K562 (cell line): ENCODE data around the gene SHB. TPM values are rescaled to one million over a fixed set of nuclear protein-coding genes. Genes with fewer than 3 reads are reported as not detected.
A peak's percentile ranks its signal among the peaks of the same experiment; 100 is the strongest.

Source experiments
- ATAC-seq: fragments of 200-7000 bp; cut with Tn5 transposase; 3 replicates; pipeline ENCODE4 v1.9.1; 2020; ENCODE audit warnings: moderate library complexity
- BruUV-seq: library from RNA; stranded (reverse); fragments of 400-500 nt; replicated peaks from 2 replicates; lab custom pipeline; 2021; lab: Mats Ljungman, UMichigan
- CTCF ChIA-PET: fragments of 300-600 bp; formaldehyde crosslinking; extraction: SDS; loops from one replicate; lab custom pipeline; 2021; ENCODE audit warnings: low intra/inter-chr PET ratio; lab: Yijun Ruan, JAX
- POLR2A ChIA-PET: fragments of 300-600, 350-650 bp; sonication (Branson Sonifier 250); formaldehyde crosslinking; extraction: SDS; loops from one replicate; lab custom pipeline; 2021; ENCODE audit warnings: antibody characterized with exemption, inconsistent platforms; lab: Yijun Ruan, JAX
- DNase-seq, 4 experiments: peaks; one replicate each; pipeline versions ENCODE4 v3.0.0 to v3.0.0-alpha.2; 2011 to 2018; ENCODE audit warnings: low spot score in 3 of 4, mixed read lengths in 3 of 4; ENCODE audit errors: extremely low read depth in 1 of 4
- FAIRE-seq: peaks from 2 replicates; lab custom pipeline; 2011; peaks lifted over from hg19 to GRCh38; lab: Jason Lieb, UNC
- H2AFZ ChIP-seq: 2 replicates; pipeline ENCODE4 v1.6.0; 2011; ENCODE audit warnings: low read depth, low read length, control low read depth, inconsistent platforms
- H3K27ac ChIP-seq: fragments of 200-600 bp; 3 replicates; pipeline ENCODE4 v1.8.0; 2011; ENCODE audit warnings: low read depth, mild to moderate bottlenecking, control low read depth, inconsistent platforms, low read length, moderate library complexity, mixed read lengths; ENCODE audit errors: extremely low read depth
- H3K27me3 ChIP-seq, 2 experiments: fragments of 300-600 bp in 1 of 2; 2 replicates in 1 of 2; 3 replicates in 1 of 2; pipeline versions ENCODE4 v1.6.0 to v1.8.0; 2011; ENCODE audit warnings: inconsistent platforms in 2 of 2, low read length in 2 of 2, mild to moderate bottlenecking in 1 of 2, mixed read lengths in 1 of 2, moderate library complexity in 1 of 2; ENCODE audit not compliant: control insufficient read depth in 2 of 2, insufficient read depth in 2 of 2
- H3K36me3 ChIP-seq: fragments of 300-600 bp; 3 replicates; pipeline ENCODE4 v1.8.0; 2011; ENCODE audit warnings: mild to moderate bottlenecking, low read length, inconsistent platforms; ENCODE audit not compliant: control insufficient read depth, insufficient read depth
- H3K4me1 ChIP-seq, 2 experiments: fragments of 200-600 bp in 1 of 2; replicated peaks in 1 of 2; 2 replicates in 1 of 2; 3 replicates in 1 of 2; pipeline versions ENCODE4 v1.5.1 to v1.8.0; 2011; ENCODE audit warnings: inconsistent platforms in 2 of 2, low read length in 2 of 2, mild to moderate bottlenecking in 1 of 2, mixed read lengths in 1 of 2, moderate library complexity in 1 of 2; ENCODE audit not compliant: control insufficient read depth in 2 of 2, insufficient read depth in 2 of 2
- H3K4me2 ChIP-seq: 2 replicates; pipeline ENCODE4 v1.6.1; 2011; ENCODE audit warnings: low read length, control low read depth, inconsistent platforms, mixed read lengths; ENCODE audit not compliant: insufficient read depth
- H3K4me3 ChIP-seq: fragments of 200-600 bp; sonication (generic), shearing (Covaris generic); 2 replicates; pipeline ENCODE4 v1.5.1; 2016; ENCODE audit warnings: control low read depth, inconsistent platforms
- H3K79me2 ChIP-seq: fragments of 200-600 bp; 3 replicates; pipeline ENCODE4 v1.8.0; 2011; ENCODE audit warnings: low read length, inconsistent platforms; ENCODE audit not compliant: control insufficient read depth, insufficient read depth
- H3K9ac ChIP-seq, 2 experiments: 2 replicates each; pipeline versions ENCODE4 v1.6.0 to v1.6.1; 2011; ENCODE audit warnings: low read depth in 2 of 2, low read length in 2 of 2, control low read depth in 1 of 2, inconsistent platforms in 1 of 2, mild to moderate bottlenecking in 1 of 2, mixed read lengths in 1 of 2; ENCODE audit not compliant: insufficient read depth in 1 of 2
- H3K9me1 ChIP-seq: one replicate; pipeline ENCODE4 v1.6.0; 2011; ENCODE audit warnings: inconsistent platforms, mild to moderate bottlenecking, low read length, moderate library complexity; ENCODE audit not compliant: control insufficient read depth, insufficient read depth
- H3K9me3 ChIP-seq: replicated peaks from 2 replicates; pipeline ENCODE4 v1.5.1; 2011; ENCODE audit warnings: low read depth, low read length, inconsistent platforms; ENCODE audit not compliant: control insufficient read depth, insufficient read depth
- H4K20me1 ChIP-seq: replicated peaks from 2 replicates; pipeline ENCODE4 v1.6.1; 2011; ENCODE audit warnings: low read length, inconsistent platforms, mixed read lengths; ENCODE audit not compliant: control insufficient read depth, insufficient read depth
- FOS ChIP-seq: IDR thresholded peaks from 3 replicates; pipeline ENCODE4 v1.6.1; 2011; ENCODE audit not compliant: insufficient read length; ENCODE audit errors: extremely low read depth
- GATA2 ChIP-seq: sonication (generic); formaldehyde crosslinking; IDR thresholded peaks from 2 replicates; pipeline ENCODE4 v1.4.0; 2020; ENCODE audit warnings: mild to moderate bottlenecking, missing genetic modification reagents
- HDAC1 ChIP-seq, 2 experiments: fragments of 450-650 bp; IDR thresholded peaks; 2 replicates each; pipeline ENCODE4 v1.6.1; 2016 to 2017; ENCODE audit warnings: inconsistent platforms in 1 of 2, mild to moderate bottlenecking in 1 of 2, moderate library complexity in 1 of 2
- KDM1A ChIP-seq, 2 experiments: fragments of 450-650 bp; IDR thresholded peaks; 2 replicates each; pipeline ENCODE4 v1.6.1; 2016; ENCODE audit warnings: mild to moderate bottlenecking in 2 of 2
- MIER1 ChIP-seq: fragments of 450-650 bp; IDR thresholded peaks from 2 replicates; pipeline ENCODE4 v1.6.1; 2016; ENCODE audit warnings: antibody characterized with exemption, mild to moderate bottlenecking, low read depth
- SAFB2 ChIP-seq: fragments of 200-400 bp; formaldehyde crosslinking; IDR thresholded peaks from 2 replicates; pipeline ENCODE4 v1.6.1; 2018; ENCODE audit warnings: borderline replicate concordance, low read length, low read depth, moderate library complexity; ENCODE audit not compliant: severe bottlenecking
- ZNF764 ChIP-seq: fragments of 250-450 bp; sonication (Bioruptor Pico); IDR thresholded peaks from 2 replicates; pipeline ENCODE4 v1.4.0; 2020; ENCODE audit warnings: low read depth, mild to moderate bottlenecking, moderate library complexity
- WGBS: fragments of 100-300 bp; shearing (Covaris generic); methylation state at CpG from one replicate; pipeline ENCODE4 v1.1.6; 2016; ENCODE audit warnings: low coverage, mixed read lengths; ENCODE audit not compliant: insufficient coverage; ENCODE audit errors: missing lambda C conversion rate; 5-methylcytosine and 5-hydroxymethylcytosine counted together
- in situ Hi-C: fragments of 300-500 bp; cut with MboI; formaldehyde crosslinking; loops from 4 replicates; pipeline ENCODE4 v1.15.0; 2018; ENCODE audit warnings: inconsistent platforms, mixed read lengths
- intact Hi-C: fragments of 100-400 bp; cut with micrococcal nuclease; formaldehyde crosslinking; loops from 2 replicates; pipeline ENCODE4 v1.14.2; 2022
- polyA plus RNA-seq, 8 experiments: library from polyadenylated mRNA; depleted of rRNA in 4 of 8; stranded (reverse) in 5 of 8; unstranded in 3 of 8; fragments of >200 nt; fragmentation: Nextera tagmentation in 2 of 8; fragmentation: Illumina TruSeq in 1 of 8; extraction: Ambion mirVana in 2 of 8; extraction: Trizol in 1 of 8; gene quantifications; 2 replicates each; pipeline versions ENCODE4 v1.2.1 to v1.2.3, GENCODE V29; 2011 to 2014; ENCODE audit warnings: inconsistent platforms in 1 of 8, missing spikeins in 1 of 8
- total RNA-seq, 7 experiments: library from RNA; depleted of rRNA in 6 of 7; stranded (reverse); fragments of >200 nt in 6 of 7; fragmentation: Illumina TruSeq in 2 of 7; extraction: Trizol in 2 of 7; gene quantifications; 2 replicates each; pipeline versions ENCODE4 v1.2.1 to v1.2.3, GENCODE V29; 2011 to 2021; ENCODE audit warnings: low replicate concordance in 1 of 7
- TF ChIP-seq, protein P1 (sequence below): fragments of 250-450 bp; sonication (Bioruptor Pico); IDR thresholded peaks from 2 replicates; pipeline ENCODE4 v1.5.0; 2021
- TF ChIP-seq, protein P2 (sequence below): fragments of 250-450 bp; sonication (Bioruptor Pico); IDR thresholded peaks from 2 replicates; pipeline ENCODE4 v1.8.0; 2021; ENCODE audit warnings: borderline replicate concordance, mild to moderate bottlenecking, moderate library complexity; ENCODE audit not compliant: poor library complexity, severe bottlenecking

SHB gene
- total and polyA plus RNA-seq, 9 of the 15 experiments (the other 6 are each of a cell fraction or from before 2014, with no cell fraction given), result 0.78 to 16.0 (median 5.3) TPM

DNA sequence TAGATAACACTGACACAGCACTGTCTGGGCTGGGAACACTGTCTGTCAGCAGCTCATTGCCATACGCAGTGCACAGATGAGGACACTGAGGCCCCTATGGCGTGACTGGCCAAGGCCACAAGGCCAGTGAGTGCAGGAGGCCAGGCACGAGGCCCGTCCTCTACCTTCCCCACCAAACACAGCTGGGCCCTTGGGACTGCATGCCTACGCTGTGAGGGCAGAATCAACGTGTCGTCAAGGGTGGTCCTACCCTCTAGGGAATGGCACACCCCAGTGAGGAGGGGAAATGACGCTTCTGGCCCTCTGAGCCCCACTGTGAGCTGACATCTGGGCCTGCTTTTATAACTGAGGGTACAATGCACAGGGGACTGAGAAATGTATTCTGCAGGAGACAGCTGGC lies 123.0 kb downstream of the SHB start:
- peaks cover 10% of the 10 kb centered on the region for H3K9me1 ChIP-seq
- H3K36me3 ChIP-seq, result peaks cover 34% of the 10 kb centered on the region; the same call in 2 of the 3 replicates
- H3K4me1 ChIP-seq, result peaks cover 0 to 7% of the 10 kb centered on the region in 2 experiments; a peak in 1 of 5 replicates
- peaks cover 12% of the 10 kb centered on the region; the same call in 1 of the 2 replicates for H4K20me1 ChIP-seq
- no peak overlapping the region for H3K4me3 ChIP-seq
- 0 out of 4 replicates have a peak overlapping the region, but pooled peaks of 1 of the 2 experiments have one; percentile 30 for H3K9ac ChIP-seq
- no peak overlapping the region for H3K4me2 ChIP-seq
- no peaks in the 10 kb centered on the region for H3K27me3 ChIP-seq
- BruUV-seq, result no TSS peak
- no peak overlapping the region for H2AFZ ChIP-seq
- CTCF ChIA-PET, result no interaction called here
- intact Hi-C loops (no loop called here), in situ Hi-C loops (no loop called here)
- no peaks in the 10 kb centered on the region for H3K9me3 ChIP-seq
- TF ChIP-seq SAFB2, result no peak
- ATAC-seq, result no peak
- H3K27ac ChIP-seq, result no peak overlapping the region
- no peak for DNase-seq
- POLR2A ChIA-PET, result no interaction called here
- FAIRE-seq, result no peak
- no peaks in the 10 kb centered on the region for H3K79me2 ChIP-seq
- 94% methylated on average over 8 of the region's 8 CpGs for WGBS

DNA sequence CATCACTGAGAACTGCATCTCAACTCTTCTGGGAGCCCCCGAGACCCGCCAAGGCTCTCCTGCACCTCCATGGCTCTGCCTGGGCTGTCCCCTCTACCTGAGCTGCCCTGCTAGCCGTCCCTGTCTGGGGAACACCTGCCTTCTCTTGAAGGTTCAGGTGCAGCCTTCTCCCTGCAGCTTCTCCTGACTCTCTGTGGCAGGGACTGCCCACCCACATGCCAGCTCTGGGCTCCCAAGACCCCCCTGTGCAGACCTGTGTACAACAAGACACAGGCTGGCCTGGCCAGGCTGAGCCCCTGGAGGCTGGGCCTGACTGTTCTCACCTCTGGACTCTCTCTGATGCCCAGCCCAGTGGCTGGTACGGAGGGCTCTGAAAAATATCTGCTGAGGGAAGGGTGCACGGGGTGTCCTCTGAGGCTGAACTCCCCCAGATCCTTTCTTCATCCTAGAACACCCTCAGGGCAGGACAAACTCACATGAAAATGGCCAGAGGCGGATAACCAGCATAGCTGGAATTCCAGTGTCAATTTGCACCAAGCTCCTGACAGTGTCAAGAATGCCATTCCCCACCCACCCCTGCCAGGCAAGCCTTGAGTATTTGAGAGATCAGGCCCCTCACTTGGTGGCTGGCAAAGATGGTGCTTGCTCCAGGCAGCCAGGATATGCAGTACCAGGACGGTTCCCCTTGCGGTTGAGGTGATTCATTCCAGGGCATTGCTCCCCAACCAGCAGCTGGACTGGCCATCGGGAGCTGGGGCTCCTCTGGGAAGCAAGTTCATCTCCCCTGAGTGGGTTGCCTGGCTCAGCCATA lies 124.2 kb downstream of the SHB start:
- H3K36me3 ChIP-seq, result peaks cover 29% of the 10 kb centered on the region; the same call in 2 of the 3 replicates
- BruUV-seq, result no TSS peak
- no peak for ATAC-seq
- no peak overlapping the region for H3K9ac ChIP-seq
- H3K4me3 ChIP-seq, result no peak overlapping the region
- no peak overlapping the region for H3K27ac ChIP-seq
- POLR2A ChIA-PET, result interaction anchor here (0.7 to 1.1 kb wide), 3 partner anchors 16 to 524 kb away, joined by 3 to 5 read pairs (median 4); no protein-coding TSS in a partner anchor
- H2AFZ ChIP-seq, result no peak overlapping the region
- in situ Hi-C loops, result no loop called here
- H3K4me2 ChIP-seq, result no peak overlapping the region
- CTCF ChIA-PET, result no interaction called here
- no peak for FAIRE-seq
- peaks cover 12% of the 10 kb centered on the region; the same call in 1 of the 2 replicates for H4K20me1 ChIP-seq
- no peaks in the 10 kb centered on the region for H3K27me3 ChIP-seq
- WGBS, result 90% methylated on average over 9 of the region's 9 CpGs
- DNase-seq, result no peak
- H3K4me1 ChIP-seq, result peaks cover 0 to 7% of the 10 kb centered on the region in 2 experiments; a peak in 1 of 5 replicates
- H3K79me2 ChIP-seq, result no peaks in the 10 kb centered on the region
- no peaks in the 10 kb centered on the region for H3K9me3 ChIP-seq
- intact Hi-C loops, result no loop called here
- peaks cover 10% of the 10 kb centered on the region for H3K9me1 ChIP-seq
- TF ChIP-seq GATA2 (CRISPR knock-in tag), result no peak
- TF ChIP-seq, protein P1, sequence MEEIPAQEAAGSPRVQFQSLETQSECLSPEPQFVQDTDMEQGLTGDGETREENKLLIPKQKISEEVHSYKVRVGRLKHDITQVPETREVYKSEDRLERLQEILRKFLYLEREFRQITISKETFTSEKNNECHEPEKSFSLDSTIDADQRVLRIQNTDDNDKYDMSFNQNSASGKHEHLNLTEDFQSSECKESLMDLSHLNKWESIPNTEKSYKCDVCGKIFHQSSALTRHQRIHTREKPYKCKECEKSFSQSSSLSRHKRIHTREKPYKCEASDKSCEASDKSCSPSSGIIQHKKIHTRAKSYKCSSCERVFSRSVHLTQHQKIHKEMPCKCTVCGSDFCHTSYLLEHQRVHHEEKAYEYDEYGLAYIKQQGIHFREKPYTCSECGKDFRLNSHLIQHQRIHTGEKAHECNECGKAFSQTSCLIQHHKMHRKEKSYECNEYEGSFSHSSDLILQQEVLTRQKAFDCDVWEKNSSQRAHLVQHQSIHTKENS (CRISPR knock-in tag), result no peak
- TF ChIP-seq FOS, result no peak
- no peak for TF ChIP-seq MIER1
- TF ChIP-seq HDAC1 (IDR thresholded peaks at IDR 0.05), result no peak
- TF ChIP-seq, protein P2, sequence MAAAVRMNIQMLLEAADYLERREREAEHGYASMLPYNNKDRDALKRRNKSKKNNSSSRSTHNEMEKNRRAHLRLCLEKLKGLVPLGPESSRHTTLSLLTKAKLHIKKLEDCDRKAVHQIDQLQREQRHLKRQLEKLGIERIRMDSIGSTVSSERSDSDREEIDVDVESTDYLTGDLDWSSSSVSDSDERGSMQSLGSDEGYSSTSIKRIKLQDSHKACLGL (CRISPR knock-in tag), result no peak
- TF ChIP-seq KDM1A (IDR thresholded peaks at IDR 0.05), result no peak
- no peak for TF ChIP-seq ZNF764 (CRISPR knock-in tag)
